Upper lobe of right lung (tissue), 1 donor: Measurements from ENCODE around the gene SLC25A38. TPM values are rescaled to one million over a fixed set of nuclear protein-coding genes. Genes with fewer than 3 reads are reported as not detected.
A peak's percentile ranks its signal among the peaks of the same experiment; 100 is the strongest.

Source experiments
- ATAC-seq: fragments of 200-7000 bp; cut with Tn5 transposase; one replicate; pipeline ENCODE4 v1.9.1; 2020; ENCODE audit warnings: mild to moderate bottlenecking, moderate library complexity
- DNase-seq: peaks from one replicate; pipeline ENCODE4 v3.0.0-alpha.2; 2020
- H3K27ac ChIP-seq: fragments of 200-600 bp; one replicate; pipeline ENCODE4 v1.8.0; 2022
- H3K27me3 ChIP-seq: fragments of 200-600 bp; one replicate; pipeline ENCODE4 v1.8.0; 2022; ENCODE audit warnings: mild to moderate bottlenecking
- H3K36me3 ChIP-seq: fragments of 200-600 bp; one replicate; pipeline ENCODE4 v1.8.0; 2022
- H3K4me1 ChIP-seq: fragments of 200-600 bp; one replicate; pipeline ENCODE4 v1.8.0; 2022
- H3K4me3 ChIP-seq: fragments of 200-600 bp; one replicate; pipeline ENCODE4 v1.8.0; 2022; ENCODE audit warnings: mild to moderate bottlenecking
- H3K9me3 ChIP-seq: fragments of 200-600 bp; one replicate; pipeline ENCODE4 v1.8.0; 2022
- intact Hi-C: fragments of 100-400 bp; cut with DNase I; formaldehyde crosslinking; loops from one replicate; pipeline ENCODE4 v1.11.0; 2022
- total RNA-seq: library from RNA; stranded (reverse); fragmentation: NEBNext Ultra II Directional; extraction: Animal tissue kit (Norgen Biotek cat#: 25700); gene quantifications from one replicate; pipeline ENCODE4 v1.2.1, GENCODE V29; 2021
- TF ChIP-seq, protein P1 (sequence below): fragments of 200-600 bp; IDR thresholded peaks from one replicate; pipeline ENCODE4 v1.8.0; 2022; ENCODE audit warnings: antibody characterized with exemption
- donor health status: DM: no; HTN: yes; CAD: no; lungs with severe emphysema.

Gene SLC25A38
- total RNA-seq, 1 donor from 2014 or later, result 27.9 TPM

DNA sequence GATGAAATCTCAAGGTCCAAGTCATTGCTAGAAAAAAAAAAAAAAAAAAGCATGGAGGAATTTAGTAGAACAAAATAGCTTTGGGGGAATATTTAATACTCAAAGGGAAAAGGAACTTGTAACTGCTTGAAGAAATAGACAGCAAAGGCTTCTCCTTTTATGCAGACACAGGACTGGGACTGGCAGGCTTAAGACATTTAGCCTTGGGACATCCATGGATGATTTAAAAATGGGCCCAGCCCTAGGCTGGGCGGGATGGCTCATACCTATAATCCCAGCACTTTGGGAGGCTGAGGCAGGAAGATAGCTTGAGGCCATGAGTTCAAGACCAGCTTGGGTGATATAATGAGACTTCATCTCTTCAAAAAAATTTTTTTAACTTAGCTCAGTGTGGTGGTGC lies 43.1 kb downstream of the SLC25A38 start:
- intact Hi-C loops, result no loop called here
- no peaks in the 10 kb centered on the region for H3K27me3 ChIP-seq
- H3K4me3 ChIP-seq, result no peak overlapping the region
- TF ChIP-seq, protein P1, sequence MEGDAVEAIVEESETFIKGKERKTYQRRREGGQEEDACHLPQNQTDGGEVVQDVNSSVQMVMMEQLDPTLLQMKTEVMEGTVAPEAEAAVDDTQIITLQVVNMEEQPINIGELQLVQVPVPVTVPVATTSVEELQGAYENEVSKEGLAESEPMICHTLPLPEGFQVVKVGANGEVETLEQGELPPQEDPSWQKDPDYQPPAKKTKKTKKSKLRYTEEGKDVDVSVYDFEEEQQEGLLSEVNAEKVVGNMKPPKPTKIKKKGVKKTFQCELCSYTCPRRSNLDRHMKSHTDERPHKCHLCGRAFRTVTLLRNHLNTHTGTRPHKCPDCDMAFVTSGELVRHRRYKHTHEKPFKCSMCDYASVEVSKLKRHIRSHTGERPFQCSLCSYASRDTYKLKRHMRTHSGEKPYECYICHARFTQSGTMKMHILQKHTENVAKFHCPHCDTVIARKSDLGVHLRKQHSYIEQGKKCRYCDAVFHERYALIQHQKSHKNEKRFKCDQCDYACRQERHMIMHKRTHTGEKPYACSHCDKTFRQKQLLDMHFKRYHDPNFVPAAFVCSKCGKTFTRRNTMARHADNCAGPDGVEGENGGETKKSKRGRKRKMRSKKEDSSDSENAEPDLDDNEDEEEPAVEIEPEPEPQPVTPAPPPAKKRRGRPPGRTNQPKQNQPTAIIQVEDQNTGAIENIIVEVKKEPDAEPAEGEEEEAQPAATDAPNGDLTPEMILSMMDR, result no peak
- no peaks in the 10 kb centered on the region for H3K36me3 ChIP-seq
- DNase-seq (no peak), ATAC-seq (no peak)
- H3K9me3 ChIP-seq, result no peaks in the 10 kb centered on the region
- no peak overlapping the region for H3K27ac ChIP-seq
- no peaks in the 10 kb centered on the region for H3K4me1 ChIP-seq

DNA sequence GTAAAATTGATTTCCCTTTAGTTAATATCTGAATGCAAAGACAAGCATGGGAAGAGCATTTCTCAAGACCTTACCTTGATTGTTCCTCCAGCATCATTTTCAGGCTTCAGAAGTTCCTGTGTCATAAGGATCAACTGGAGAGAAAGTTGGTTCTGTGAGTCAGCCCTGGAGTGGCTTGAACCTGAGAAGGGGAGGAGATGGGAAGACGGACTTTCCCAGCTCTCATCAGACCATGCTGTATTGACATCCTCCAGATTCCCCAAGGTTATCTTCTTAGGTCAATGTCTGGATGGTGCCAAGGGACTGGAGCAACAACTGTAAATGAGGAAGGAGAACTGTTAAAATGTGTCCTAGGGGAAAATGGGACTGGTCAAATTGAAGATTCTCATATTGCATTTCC lies 44.3 kb downstream of the SLC25A38 start:
- ATAC-seq (no peak), DNase-seq (no peak)
- Histone ChIP-seq H3K27ac (no peak overlapping the region), H3K4me1 (no peaks in the 10 kb centered on the region), H3K9me3 (no peaks in the 10 kb centered on the region), H3K4me3 (no peak overlapping the region), H3K27me3 (no peaks in the 10 kb centered on the region), H3K36me3 (no peaks in the 10 kb centered on the region)
- intact Hi-C loops, result no loop called here
- TF ChIP-seq, protein P1, result no peak

DNA sequence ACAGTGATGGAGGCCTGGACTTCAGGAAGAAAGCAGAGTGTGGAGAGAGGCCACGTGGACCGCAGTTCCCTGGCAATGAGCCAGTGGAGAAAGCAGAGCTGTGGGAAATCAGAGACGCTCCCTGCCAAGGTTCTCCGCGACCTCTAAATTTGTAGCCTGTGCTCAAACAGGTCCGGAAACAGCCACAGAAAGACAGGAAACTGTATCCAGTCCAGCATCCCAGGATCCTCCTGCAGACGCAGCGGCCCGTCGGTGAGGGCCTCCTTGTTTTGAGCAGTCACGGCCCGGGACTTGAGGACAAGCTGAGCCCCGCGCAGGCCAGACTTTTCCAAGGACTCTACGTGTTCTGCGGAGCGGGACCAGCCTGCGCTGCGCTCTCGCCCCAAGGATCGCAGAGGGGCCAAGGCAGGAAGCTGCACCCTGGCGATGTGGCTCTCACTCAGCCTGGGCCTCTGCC lies 45.6 kb downstream of the SLC25A38 start:
- intact Hi-C loops, result no loop called here
- Histone ChIP-seq H3K9me3 (no peaks in the 10 kb centered on the region), H3K4me1 (peaks cover 7% of the 10 kb centered on the region), H3K27me3 (no peaks in the 10 kb centered on the region), H3K27ac (no peak overlapping the region), H3K4me3 (peak overlapping the region; percentile 8), H3K36me3 (no peaks in the 10 kb centered on the region)
- DNase-seq (no peak), ATAC-seq (peak; percentile 34)
- TF ChIP-seq, protein P1, result no peak

DNA sequence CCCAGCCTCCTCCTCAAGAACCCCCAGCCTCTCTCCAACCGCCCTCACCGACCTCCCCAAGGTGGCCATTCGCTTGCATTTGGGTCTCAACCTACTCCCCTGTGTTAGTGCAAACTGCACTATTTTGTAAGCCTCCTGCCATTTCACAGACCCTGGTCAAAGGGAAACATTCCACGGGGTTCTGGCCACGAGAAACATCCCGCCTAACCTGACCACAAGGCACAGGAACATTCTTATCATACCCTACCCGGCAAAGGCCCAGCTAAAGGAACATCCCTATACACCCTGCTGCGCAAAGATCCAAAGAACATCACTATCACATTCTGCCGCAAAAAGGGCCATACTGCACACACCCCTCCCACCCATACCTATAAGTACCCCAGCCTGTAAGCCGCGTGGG lies 46.3 kb downstream of the SLC25A38 start:
- intact Hi-C loops, result no loop called here
- no peak for DNase-seq
- Histone ChIP-seq H3K4me1 (peaks cover 9% of the 10 kb centered on the region), H3K27me3 (no peaks in the 10 kb centered on the region), H3K27ac (no peak overlapping the region), H3K4me3 (no peak overlapping the region), H3K36me3 (no peaks in the 10 kb centered on the region), H3K9me3 (no peaks in the 10 kb centered on the region)
- TF ChIP-seq, protein P1, result no peak
- ATAC-seq, result no peak

DNA sequence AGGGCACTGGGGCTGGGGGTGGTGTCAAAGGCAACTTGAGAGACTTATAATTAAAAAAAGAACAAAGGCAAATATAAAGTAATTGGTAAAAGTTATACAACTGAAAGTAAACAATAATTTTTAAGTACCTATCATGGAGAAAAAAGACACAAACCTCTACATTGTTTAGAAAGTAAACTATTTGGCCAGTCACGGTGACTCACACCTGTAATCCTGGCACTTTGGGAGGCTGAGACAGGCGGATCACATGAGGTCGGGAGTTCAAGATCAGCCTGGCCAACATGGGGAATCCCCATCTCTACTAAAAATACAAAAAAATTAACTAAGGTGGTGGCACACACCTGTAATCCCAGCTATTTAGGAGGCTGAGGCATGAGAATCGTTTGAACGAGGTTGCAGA lies 49.2 kb downstream of the SLC25A38 start:
- H3K27me3 ChIP-seq, result no peaks in the 10 kb centered on the region
- intact Hi-C loops, result no loop called here
- no peak for DNase-seq
- TF ChIP-seq, protein P1, result no peak
- H3K4me3 ChIP-seq, result no peak overlapping the region
- H3K36me3 ChIP-seq, result no peaks in the 10 kb centered on the region
- no peak for ATAC-seq
- H3K27ac ChIP-seq, result no peak overlapping the region
- H3K9me3 ChIP-seq, result no peaks in the 10 kb centered on the region
- peaks cover 9% of the 10 kb centered on the region for H3K4me1 ChIP-seq

DNA sequence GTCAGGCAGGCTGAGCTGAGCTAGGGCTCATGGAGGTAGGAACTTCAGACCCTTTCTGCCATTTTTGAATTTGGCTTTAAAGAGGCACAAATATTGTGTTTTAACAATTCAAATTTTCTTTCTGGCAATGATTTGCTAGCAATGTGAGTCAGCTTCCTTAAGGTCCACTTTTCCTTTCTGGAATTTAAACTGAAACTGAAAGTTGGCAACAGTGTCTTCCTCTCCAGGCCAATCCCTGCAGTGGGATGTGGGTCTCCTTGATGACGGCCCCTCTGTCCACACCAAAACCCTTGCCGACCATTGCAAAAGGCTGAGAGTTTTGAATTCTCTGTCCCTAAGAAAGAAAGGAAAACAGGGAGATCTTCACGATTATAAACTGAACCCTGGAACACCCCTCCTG lies 50.5 kb downstream of the SLC25A38 start:
- H3K27ac ChIP-seq, result no peak overlapping the region

More for the DNA sequence above, 50.5 kb downstream of the SLC25A38 start:
- Histone ChIP-seq H3K9me3 (no peaks in the 10 kb centered on the region), H3K4me1 (peaks cover 9% of the 10 kb centered on the region), H3K27me3 (no peaks in the 10 kb centered on the region), H3K4me3 (no peak overlapping the region), H3K36me3 (no peaks in the 10 kb centered on the region)
- intact Hi-C loops, result no loop called here
- TF ChIP-seq, protein P1, result no peak
- ATAC-seq (peak; percentile 30), DNase-seq (no peak)
